ENCODE measurements around the gene FOSB. TPM values are rescaled to one million over a fixed set of nuclear protein-coding genes. Genes with fewer than 3 reads are reported as not detected.

Gene FOSB
- total and polyA plus RNA-seq, 7 donors = 0.32 to 9.4 (median 1.5) TPM

DNA sequence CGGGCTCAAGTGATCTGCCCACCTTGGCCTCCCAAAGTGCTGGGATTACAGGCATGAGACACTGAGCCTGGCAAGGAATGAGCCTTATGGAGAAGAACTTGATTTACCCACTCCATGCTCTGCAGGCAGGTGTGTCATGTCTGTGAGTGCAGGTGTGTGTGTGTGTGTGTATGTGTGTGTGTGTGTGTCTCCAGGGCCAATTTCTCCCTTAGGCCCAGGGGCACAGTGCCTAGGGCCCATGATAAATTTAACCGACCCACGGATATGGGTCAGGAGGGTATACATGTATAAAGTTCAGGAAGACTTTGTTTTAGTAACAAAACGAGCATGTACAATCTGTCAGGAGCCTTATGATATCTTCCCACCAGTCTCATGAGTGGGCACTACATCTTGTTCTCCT is 4.6 kb upstream of the FOSB start:
- Histone ChIP-seq H3K27ac (no peak overlapping the region), H3K36me3 (ENCODE audit: insufficient read depth in 1 of 2, low read depth in 1 of 2) (no peaks in the 10 kb centered on the region), H3K4me1 (peaks cover 3% of the 10 kb centered on the region), H3K27me3 (ENCODE audit: insufficient read depth in 3 of 3, low read length in 2 of 3) (no peaks in the 10 kb centered on the region), H3K4me3 (no peak overlapping the region), H3K9me3 (no peaks in the 10 kb centered on the region)
- intact Hi-C loops (cut with DNase I) = no loop called here
- no peak for TF ChIP-seq CTCF (IDR thresholded peaks at IDR 0.05)
- no peak for ATAC-seq
- DNase-seq = no peak
- WGBS, 3 donors = 70 to 79% (median 76%) methylated on average over 4 of the region's 4 CpGs

GRCh38 chr19:45464274-45464673 is 3.5 kb upstream of the FOSB start:
- Histone ChIP-seq H3K4me3 (no peak overlapping the region), H3K9me3 (no peaks in the 10 kb centered on the region), H3K27ac (no peak overlapping the region), H3K4me1 (peaks cover 3% of the 10 kb centered on the region), H3K36me3 (ENCODE audit: insufficient read depth in 1 of 2, low read depth in 1 of 2) (no peaks in the 10 kb centered on the region), H3K27me3 (ENCODE audit: insufficient read depth in 3 of 3, low read length in 2 of 3) (no peaks in the 10 kb centered on the region)
- no peak for ATAC-seq
- WGBS, 3 donors = 87 to 98% (median 92%) methylated on average over 2 of the region's 2 CpGs
- DNase-seq = no peak
- no peak for TF ChIP-seq CTCF (IDR thresholded peaks at IDR 0.05)
- intact Hi-C loops (cut with DNase I) = no loop called here

- no peak for TF ChIP-seq CTCF (IDR thresholded peaks at IDR 0.05)
- ATAC-seq (no peak), DNase-seq (no peak)
- H3K4me3 ChIP-seq = no peak overlapping the region
- intact Hi-C loops (cut with DNase I) = no loop called here
- no peaks in the 10 kb centered on the region for H3K9me3 ChIP-seq
- H3K4me1 ChIP-seq = peaks cover 6% of the 10 kb centered on the region
- WGBS, 3 donors = 63 to 72% (median 66%) methylated on average over 7 to 8 of the region's 8 CpGs
- H3K36me3 ChIP-seq (ENCODE audit: insufficient read depth in 1 of 2, low read depth in 1 of 2) = no peaks in the 10 kb centered on the region
- no peak overlapping the region for H3K27ac ChIP-seq
- no peaks in the 10 kb centered on the region for H3K27me3 ChIP-seq (ENCODE audit: insufficient read depth in 3 of 3, low read length in 2 of 3)
Observed at GRCh38 chr19:45464852-45465441, 2.8 kb upstream of the FOSB start.

- Histone ChIP-seq H3K4me1 (peaks cover 13% of the 10 kb centered on the region), H3K4me3 (peak overlapping the region; percentile 86)
Observed at GRCh38 chr19:45467115-45467455, 711 bp upstream of the FOSB start.

More at GRCh38 chr19:45467115-45467455, 711 bp upstream of the FOSB start:
- ATAC-seq (no peak), DNase-seq (no peak)
- 0 to 2% (median 2%) methylated on average over 11 of the region's 11 CpGs for WGBS, 3 donors
- Histone ChIP-seq H3K27me3 (ENCODE audit: insufficient read depth in 3 of 3, low read length in 2 of 3) (no peaks in the 10 kb centered on the region), H3K27ac (peak overlapping the region; percentile 88), H3K36me3 (ENCODE audit: insufficient read depth in 1 of 2, low read depth in 1 of 2) (no peaks in the 10 kb centered on the region), H3K9me3 (no peaks in the 10 kb centered on the region)
- intact Hi-C loops (cut with DNase I) = no loop called here
- no peak for TF ChIP-seq CTCF (IDR thresholded peaks at IDR 0.05)

All from psoas muscle (tissue), 8 donors.